NCI-H510A (cell line): Measurements from ENCODE around the gene SERBP1.
"Not testable (repeated sequence)": the region's sequence is repeated elsewhere in the genome, so short reads cannot be mapped to it uniquely, and the experiment has no call there.

Experiments used
- DNase-seq: peaks from one replicate; lab custom pipeline; 2025; lab: John Stamatoyannopoulos, UW

Gene SERBP1

GRCh38 chr1:67405473-67406245, 24.5 kb downstream of the SERBP1 start:
- no peak for DNase-seq

GRCh38 chr1:67404212-67404620, 26.0 kb downstream of the SERBP1 start:
- DNase-seq = no peak

GRCh38 chr1:67401443-67401842, 28.8 kb downstream of the SERBP1 start:
- DNase-seq = no peak

- DNase-seq = not testable (repeated sequence)
These were observed 30.0 kb downstream of the SERBP1 start for GRCh38 chr1:67400029-67400786.

- DNase-seq = no peak
These were observed 30.8 kb downstream of the SERBP1 start for GRCh38 chr1:67399199-67399993.

- no peak for DNase-seq
These were observed 35.7 kb downstream of the SERBP1 start for GRCh38 chr1:67394548-67394947.

- DNase-seq = no peak
These were observed 36.5 kb downstream of the SERBP1 start for GRCh38 chr1:67393737-67394136.

- DNase-seq = peak; percentile 55
These were observed 37.0 kb downstream of the SERBP1 start for GRCh38 chr1:67393240-67393639.

GRCh38 chr1:67390041-67390887, 39.9 kb downstream of the SERBP1 start:
- DNase-seq = no peak

- DNase-seq = no peak
These were observed 46.1 kb downstream of the SERBP1 start for GRCh38 chr1:67383999-67384638.

- DNase-seq = no peak
These were observed 47.9 kb downstream of the SERBP1 start for GRCh38 chr1:67382292-67382691.

GRCh38 chr1:67381154-67381553, 49.0 kb downstream of the SERBP1 start:
- no peak for DNase-seq

GRCh38 chr1:67377253-67377652, 52.9 kb downstream of the SERBP1 start:
- no peak for DNase-seq

GRCh38 chr1:67376381-67376780, 53.8 kb downstream of the SERBP1 start:
- DNase-seq = peak; percentile 68

GRCh38 chr1:67372898-67373297, 57.3 kb downstream of the SERBP1 start:
- DNase-seq = no peak

GRCh38 chr1:67372136-67372535, 58.1 kb downstream of the SERBP1 start:
- no peak for DNase-seq

GRCh38 chr1:67371681-67372080, 58.5 kb downstream of the SERBP1 start:
- DNase-seq = no peak

- no peak for DNase-seq
These were observed 59.2 kb downstream of the SERBP1 start for GRCh38 chr1:67371043-67371442.

- no peak for DNase-seq
These were observed 62.1 kb downstream of the SERBP1 start for GRCh38 chr1:67368046-67368514.

GRCh38 chr1:67367370-67368045, 62.7 kb downstream of the SERBP1 start:
- DNase-seq = no peak
